Stimulated activated CD4-positive, alpha-beta T cell treated with anti-CD3 and anti-CD28 coated beads, Interleukin-12 subunit alpha, Interleukin-12 subunit beta, amount 100 ng/mL, for 4 hours (primary cell): ENCODE results near the gene LRRC10B.
"Not testable (repeated sequence)": the region's sequence is repeated elsewhere in the genome, so short reads cannot be mapped to it uniquely, and the experiment has no call there.

Source experiments
- DNase-seq: peaks from one replicate; pipeline ENCODE4 v3.0.0-alpha.2; 2020

The LRRC10B gene

DNA sequence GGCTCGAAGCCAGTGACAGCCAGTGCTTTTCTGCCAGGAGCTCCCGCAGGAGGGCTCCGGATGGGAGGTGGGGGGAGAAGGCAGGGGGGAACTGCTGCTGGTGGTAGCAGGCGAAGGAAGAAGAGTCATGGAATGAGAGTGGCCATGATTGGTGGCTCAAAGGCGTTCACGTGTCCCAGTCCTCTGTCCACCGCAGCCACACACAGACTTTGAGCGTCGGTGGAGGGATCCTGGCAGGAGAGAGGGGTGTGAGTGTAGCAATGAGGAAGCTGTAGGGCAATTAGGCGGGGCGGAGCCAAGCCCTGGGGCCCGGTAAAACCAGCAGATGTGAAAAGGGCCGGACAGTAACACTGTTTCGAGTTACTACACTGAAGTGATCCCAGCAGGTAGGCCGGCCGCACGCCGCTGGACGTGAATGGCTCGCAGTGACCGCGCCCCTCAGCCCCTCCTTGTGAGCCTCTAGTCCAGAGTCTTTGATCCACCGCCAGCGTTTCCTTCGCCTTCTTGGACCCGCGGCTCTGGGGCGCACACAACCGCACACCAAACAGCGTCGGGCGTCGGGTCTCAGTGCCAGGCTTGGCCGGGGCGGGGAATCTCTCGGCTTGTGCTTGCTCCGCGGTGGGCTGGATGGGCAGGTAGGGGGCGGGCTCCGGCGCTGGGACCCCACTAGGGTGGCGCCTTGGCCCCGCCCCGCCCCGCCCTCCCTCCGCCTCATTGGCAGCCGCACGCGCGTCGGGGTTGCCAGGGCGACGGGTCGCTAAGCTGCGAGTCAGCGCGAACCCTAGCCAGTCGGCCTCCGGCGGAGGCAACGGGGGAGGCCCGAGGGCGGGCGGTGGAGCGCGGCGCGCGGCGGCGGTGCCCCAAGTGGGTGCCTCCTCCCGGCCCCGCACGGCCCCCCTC is at the start of gene LRRC10B:
TSS of gene LRRC10B (plus strand) at position 788 of the 900 bp plus-strand sequence. CDS start 250 bp downstream, outside the sequence.
- peak; percentile 34 for DNase-seq

DNA sequence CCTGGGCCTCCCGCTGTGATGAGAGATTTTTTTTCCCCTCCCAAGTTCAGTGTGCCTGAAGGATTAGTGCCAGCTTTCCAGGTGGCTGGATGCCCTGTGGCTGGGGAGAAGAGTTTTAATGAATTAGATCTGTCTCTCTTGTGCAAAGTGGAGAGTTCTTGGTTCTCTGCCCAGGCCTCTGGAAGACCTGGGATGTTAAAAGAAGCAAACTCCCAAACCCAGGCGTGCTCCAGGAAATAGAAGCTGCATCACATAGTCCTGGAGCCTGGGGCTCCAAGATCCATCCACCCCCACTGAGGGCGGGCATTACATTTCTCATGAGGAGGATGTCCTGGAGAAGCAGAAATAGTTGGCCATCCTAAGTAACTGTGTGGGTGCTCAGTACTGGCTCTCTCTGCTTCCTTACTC is 48.1 kb upstream of the LRRC10B start:
- DNase-seq, result no peak

DNA sequence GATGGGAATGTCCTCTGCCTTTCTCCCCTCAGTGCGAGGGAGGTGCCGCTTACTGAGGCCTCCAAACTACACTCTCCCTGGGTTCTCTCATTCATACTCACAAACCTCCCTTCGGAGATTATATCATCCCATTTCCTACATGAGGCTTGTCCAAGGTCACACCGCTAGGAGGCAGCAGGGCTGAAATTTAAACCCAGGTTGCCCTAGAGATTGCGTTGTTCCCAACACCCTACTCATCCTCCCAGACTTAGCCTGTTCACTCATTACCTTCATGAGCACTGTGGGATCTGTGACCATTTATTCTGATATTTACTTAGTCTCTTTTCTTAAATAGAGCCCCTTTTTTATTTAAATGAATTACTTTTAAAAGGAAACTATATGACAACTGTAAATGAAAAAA is 47.6 kb upstream of the LRRC10B start:
- DNase-seq, result no peak

DNA sequence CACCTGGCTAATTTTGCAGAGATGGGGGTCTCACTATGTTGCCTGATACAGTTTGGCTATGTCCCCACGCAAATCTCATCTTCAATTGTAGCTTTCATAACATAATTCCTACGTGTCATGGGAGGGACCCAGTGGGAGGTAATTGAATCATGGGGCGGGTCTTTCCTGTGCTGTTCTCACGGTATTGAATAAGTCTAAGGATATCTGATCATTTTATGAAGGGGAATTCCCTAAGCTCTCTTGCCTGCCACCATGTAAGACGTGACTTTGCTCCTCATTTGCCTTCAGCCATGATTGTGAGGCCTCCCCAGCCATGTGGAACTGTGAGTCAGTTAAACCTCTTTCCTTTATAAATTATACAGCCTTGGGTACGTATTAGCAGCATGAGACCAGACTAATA is 40.9 kb upstream of the LRRC10B start:
- DNase-seq, result not testable (repeated sequence)

DNA sequence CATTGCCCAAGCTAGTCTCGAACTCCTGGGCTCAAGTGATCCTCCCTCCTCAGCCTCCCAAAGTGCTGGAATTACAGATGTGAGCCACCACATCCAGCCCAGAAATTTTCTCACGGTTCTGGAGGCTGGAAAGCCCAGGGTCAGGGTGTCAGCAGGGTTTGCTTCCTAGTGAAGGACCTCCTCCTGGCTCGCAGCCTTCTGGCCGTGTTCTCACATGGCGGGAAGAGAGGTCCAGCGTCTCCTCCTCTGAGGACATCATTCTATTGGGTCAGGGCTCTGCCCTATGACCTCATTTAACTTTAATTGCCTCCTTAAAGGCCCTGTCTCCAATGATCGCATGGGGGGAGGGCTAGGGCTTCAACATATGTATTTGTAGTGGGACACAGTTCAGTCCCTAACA is 40.5 kb upstream of the LRRC10B start:
- no peak for DNase-seq

DNA sequence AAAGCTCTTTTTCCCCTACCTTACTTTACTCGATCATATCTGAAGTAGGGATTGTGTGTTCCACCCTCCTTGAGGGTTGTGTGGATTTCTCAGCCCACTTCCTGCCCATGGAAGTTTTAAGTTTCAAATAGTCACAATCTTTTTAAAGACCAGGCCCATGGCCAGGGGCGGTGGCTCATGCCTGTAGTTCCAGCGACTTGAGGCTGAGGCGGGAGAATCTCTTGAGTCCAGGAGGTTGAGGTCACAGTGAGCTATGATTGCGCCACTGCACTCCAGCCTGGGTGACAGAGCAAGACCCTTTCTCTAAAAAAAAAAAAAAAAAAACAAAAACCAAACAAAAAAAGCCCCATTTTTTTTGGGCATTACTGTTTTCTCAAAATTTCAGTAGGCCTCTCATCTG is 36.3 kb upstream of the LRRC10B start:
- DNase-seq, result no peak

DNA sequence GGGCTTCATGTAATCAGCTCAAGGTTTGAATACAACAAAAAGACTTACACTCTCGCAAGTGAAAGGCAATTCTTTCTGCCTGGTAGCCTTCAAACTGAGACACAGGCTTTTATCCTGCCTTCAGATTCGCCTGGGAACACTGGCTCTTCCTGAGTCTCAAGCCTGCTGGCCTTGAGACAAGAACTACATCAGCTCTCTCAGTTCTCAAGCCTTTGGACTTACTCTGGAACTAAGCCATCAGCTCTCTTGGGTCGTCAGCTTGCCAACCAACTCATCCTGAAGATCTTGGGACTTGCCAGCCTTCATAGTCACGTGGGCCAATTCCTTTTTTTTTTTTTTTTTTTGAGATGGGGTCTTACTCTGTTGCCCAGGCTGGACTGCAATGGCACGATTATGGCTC is 35.7 kb upstream of the LRRC10B start:
- no peak for DNase-seq

DNA sequence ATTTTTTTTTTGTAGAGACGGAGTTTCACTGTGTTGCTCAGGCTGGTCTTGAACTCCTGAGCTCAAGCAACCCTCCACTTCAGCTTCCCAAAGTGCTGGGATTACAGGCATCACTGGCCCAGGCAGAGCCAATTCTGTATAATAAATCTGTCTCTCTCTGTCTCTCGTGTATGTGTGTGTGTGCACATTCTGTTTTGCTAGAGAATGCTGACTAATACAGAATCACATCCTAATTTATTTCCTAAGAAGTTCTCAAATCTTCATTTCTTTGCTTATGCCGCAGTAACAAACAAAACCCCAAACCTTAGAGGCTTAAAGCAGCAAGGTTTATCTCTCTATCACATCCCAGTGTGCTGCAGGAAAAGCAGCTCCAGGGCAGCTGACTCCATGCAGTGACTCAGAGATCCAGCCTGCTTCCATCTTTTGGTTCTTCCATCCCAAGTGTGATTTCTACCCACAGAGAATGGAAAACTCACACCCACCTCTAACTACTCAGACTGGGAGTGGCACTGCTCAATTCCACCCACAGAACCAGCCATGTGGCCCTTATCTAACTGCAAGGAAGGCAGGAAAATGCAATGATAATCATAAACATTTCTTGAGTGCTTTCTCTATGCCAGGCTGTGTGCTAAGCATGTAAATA is 35.1 kb upstream of the LRRC10B start:
- DNase-seq, result no peak

DNA sequence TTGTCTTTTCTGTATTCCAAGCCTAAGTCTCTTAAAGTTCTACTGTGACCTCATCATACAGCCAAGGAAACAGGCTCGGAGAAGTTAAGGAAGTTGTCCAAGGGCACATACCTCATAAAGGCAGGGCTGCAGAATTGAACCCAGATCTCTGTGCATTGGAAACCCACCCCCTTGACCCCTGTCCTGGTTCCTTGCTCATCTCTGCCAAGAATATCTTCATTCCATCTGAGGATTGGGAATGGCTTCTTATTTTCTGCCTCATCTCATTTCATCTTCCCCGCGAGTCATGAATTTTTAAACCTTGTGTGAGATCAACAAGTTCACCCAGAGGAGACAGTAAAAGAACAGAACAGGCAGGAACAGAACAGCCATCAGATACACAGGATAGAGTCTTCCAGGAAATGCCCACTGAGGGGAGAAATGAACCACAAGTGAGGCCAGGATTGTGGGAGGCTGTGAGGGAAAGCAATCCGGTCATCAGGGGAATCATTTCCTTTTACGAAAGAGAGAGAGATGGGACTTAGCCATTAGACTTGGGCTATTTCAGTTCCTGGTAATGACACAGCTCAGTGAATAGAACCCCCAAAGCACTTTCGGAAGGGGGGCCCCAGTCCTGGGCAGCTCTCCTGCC is 34.4 kb upstream of the LRRC10B start:
- DNase-seq, result no peak

DNA sequence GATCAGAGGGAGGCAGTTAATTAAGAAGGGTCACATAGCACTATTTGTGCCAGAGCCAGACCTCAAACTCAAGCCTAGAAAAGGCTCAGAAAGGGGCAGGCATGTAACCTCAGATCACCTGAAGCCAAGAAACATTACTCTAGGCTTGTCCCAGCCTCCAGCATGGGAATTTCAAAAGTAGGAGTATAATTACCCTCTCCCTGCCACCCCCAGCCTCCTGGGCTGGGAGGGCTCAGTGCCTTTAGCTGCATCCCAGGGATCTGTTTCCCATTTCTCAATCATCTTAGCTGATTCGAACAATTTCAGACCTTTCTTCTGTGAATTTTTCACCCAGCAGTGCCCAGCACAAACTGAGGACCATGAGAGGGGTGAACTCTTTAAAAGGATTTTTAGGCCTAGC is 33.1 kb upstream of the LRRC10B start:
- no peak for DNase-seq

DNA sequence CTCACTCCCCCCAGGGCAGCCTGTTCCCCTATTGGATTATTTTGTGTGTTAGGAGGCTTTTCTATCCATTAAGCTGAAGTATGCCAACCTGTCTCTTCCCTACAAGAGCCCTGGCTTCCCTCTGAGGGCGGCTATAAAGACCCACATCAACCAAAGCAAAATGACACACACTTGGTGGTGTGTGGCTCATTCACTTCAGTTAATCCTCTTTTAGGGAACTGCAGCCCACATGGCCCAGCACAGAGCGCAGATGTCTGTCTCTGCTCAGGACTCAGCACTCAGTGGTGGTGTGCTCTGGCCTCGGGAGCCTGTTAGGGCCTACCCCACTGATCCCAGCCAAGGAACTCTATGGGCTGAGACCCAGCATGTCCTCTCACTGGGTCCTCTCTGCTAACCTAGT is 32.2 kb upstream of the LRRC10B start:
- DNase-seq, result no peak

DNA sequence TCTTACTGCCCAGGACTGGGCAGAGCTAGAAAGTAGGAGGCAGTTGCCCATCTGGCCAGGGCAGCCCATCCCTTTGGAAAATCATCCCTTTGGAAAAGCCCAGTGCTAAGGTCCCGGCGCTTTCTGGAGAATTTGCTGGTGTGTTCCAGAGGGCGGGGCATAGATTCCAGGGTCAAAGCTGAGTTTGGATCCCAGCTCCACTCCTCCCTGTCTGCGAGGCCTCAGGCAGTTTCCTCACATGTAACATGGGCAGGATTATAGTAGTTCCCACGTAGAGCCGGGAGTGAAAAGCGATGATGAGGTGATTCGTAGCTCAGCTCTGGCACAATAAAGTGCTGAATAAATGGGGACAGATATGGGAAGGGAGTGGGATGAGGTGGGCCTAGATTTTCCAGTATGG is 31.4 kb upstream of the LRRC10B start:
- no peak for DNase-seq

DNA sequence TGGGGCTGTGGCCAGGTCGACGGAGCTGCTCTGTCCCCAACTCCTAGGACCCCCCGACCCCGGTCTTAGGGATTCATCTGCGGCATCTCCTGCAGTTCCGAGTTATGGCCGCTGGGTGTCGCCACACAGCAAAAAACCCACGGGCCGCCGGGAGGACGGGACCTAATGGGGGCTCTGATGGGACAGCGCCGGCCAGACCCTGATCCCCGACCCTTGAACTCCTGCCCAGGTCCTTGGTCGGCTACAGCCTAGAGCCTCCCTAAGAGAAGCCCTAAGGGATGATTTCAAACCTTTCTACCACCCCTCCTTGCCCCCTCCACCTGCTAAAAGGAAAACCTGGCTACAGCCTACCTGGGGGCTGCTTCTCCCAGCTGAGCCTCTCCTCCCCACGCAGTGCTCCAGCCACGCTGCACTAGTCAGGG is 30.8 kb upstream of the LRRC10B start:
- peak; percentile 50 for DNase-seq

DNA sequence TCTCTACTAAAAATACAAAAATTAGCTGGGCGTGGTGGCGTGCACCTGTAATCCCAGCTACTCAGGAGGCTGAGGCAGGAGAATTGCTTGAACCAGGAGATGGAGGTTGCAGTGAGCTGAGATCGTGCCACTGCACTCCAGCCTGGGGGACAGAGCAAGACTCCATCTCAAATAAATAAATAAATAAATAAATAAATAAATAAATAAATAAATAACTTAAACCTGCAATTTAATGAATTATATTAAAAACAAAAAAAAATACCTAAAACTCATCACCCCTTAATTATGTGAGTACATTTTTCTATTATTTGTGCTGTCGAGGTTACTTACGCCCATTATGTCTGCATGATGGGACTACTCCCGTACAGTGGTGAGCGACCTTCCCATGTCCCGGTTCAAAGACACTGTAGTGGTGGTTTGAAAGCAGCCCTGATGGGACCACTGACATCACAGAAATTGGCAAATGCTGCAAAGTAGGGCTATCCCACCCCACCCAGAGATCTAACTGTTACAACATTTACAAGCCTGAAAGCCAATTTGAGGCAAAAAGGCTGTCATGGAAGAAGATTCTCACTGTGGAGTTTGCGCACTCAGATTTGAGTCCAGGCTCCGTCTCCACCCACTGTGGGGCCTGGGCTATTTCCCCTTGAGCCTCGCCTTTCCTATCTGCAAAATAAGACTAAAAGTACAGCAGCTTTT is 29.0 kb upstream of the LRRC10B start:
- DNase-seq, result not testable (repeated sequence)

DNA sequence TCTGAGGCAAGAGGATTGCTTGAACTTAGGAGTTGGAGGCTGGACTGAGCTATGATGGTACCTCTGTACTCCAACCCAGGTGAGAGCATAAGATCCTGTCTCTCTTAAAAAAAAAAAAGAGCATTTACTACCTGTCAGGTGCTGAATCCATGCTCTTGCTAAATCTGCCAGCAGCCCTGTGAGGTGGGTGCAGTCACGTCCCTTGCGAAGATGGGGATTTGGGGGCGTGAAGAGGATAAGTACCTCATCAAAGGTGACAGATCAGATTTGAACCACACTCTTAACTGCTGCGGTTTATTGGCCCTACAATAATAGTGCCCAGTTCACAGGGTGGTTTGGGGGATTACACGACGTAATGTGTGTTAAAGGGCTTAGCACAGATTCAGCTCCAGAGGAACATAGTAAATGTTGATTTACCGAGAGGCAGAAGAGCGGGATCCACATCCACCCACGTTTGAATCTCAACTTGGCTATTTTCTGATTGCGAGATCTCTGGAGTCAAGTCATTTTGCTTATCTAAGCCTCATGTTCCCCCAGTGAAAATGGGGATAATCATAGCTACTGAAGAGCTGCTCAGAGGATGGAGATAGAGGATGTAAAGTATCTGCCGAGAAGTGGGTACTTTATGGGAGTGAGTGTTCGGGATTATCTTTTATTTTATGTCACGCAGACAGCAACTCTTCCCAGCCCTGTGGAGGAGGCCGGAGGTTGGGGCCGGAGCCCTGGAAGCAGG is 28.1 kb upstream of the LRRC10B start:
- no peak for DNase-seq

DNA sequence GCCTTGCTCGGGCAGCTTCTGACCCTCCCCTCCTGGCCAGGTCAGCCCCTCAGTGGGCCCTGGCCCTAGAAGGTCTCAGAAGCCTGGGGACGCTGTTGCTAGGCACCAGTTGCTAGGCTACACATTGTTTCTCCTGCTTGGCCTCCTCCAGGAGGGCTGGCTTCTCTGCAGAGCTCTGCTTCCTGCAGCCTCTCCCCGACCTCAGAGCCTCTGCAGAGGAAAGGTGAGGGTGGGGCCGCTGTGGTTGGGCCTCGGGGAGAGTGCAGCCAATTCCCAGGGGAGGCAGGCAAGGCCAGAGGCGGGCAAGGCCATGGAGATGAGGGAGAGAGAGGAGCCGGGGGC is 27.6 kb upstream of the LRRC10B start:
- no peak for DNase-seq

DNA sequence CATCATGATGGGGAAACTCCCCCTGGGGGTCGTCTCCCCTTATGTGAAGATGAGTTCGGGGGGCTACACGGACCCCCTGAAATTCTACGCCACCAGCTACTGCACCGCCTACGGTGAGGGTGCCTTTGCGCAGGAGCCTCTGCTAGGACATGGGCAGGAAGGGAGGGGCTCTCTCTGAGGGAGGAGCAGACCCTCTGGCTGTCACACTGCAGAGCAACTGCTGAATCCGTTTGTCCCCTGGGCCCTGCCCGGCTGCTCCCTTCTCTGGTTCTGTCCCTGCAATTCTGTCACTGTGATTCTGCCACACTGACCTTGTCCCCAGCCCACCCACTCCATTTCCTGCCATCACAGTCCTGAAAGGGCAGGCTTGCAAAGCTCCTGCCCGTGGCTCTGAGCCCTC is 26.7 kb upstream of the LRRC10B start:
- DNase-seq, result no peak

DNA sequence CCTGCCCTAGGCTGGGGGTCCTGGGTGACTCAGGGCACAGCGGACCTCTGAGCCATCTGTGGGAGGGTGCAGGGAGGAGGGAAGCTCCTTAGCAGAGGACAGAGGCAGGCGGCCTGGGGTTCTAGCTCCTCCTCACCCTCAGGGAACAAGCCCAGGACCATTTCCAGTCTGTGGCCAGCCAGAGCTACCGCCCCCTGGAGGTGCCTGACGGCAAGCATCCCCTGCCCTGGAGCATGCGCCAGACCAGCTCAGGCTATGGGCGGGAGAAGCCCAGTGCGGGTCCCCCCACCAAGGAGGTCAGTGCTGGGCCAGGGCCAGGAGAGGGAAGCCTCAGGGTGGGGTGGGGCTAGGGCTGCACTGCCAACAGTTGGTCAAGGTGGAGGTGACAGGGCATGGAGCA is 26.0 kb upstream of the LRRC10B start:
- DNase-seq, result peak; percentile 26

DNA sequence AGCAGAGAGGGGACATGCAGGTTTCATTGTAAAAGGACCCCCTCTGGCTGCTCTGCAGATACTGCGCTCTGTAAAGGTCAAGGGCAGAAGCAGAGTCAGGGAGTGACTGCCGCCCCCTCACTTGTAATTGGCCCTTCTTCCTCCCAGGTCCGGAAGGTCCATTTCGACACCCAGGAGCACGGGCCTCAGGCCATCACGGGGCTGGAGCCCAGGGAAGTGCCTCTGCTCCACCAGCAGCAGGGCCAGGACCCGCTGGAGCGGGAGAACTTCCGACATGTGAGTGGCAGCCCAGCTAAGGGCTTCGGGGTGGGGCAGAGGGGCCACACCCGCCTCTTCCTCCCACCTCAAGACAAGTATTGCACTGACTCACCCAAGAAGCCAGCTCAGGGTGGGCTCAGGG is 24.0 kb upstream of the LRRC10B start:
- DNase-seq, result no peak

DNA sequence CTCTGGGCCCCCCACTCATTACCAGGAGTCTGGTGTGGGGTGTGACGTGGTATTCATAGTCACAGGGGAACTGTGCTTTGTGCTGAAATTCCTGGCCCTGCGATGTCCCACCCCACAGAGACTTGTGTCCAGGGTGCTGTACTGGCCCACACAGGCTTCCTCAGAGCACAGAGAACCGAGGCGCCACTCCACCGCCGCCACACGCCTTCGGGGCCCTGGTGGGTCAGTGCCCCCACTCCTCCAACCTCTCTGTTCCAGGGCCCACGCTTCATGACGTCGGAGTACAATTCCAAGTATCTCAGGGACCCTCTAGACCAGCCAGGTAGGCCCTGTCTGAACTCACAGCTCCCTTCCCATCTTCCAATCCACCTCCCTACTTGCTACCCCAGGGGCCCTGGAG is 23.5 kb upstream of the LRRC10B start:
- no peak for DNase-seq

DNA sequence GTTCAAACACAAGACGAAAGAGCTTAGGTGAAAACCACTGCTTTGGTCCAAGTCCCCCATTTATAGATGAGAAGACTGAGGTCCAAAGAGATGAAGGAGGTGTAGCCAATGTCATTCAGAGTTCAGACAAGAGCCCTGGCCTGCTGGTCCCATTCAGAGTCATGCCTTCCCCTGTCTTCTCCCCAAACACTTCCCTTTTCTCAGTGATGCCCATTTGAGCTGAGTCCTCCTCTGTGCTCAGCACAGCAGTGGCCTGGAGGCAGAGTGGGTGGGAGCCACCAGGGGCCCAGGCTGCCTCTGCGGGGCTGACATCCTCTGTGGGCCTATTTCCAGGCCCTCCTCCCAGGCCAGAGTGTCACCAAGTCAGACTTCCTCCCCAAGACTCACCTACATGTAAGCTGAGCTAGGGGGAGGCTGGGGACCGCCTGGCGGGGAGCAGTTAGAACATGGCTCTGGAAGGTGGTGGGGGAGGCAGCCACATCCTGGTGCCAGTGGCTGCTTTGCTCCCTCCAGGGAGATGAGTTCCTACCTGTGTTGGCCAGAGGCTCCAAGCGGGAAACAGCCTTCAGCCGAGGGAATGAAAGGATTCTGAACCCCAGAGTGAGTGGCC is 22.4 kb upstream of the LRRC10B start:
- DNase-seq, result no peak

DNA sequence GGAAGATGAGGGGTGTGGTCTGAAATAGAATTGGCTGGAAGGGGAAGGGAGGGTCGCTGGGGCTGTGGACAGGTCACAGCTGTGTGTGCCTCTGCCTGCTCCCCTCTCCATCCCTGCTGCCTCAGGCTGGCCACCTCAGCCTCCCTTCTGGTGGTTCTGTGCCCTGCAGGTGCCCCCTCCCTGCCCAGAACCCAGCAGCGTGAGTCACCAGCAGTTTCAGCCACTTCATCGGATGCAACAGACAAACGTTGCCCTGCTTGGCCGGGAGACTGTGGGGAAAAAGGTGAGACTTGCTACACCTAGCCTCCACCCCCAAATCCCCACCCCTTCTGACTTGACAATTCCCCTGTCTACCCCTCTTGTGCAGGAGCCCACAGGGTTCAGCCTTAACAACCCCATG is 21.8 kb upstream of the LRRC10B start:
- DNase-seq, result no peak
